Activated gamma-delta T cell treated with anti-CD3 and anti-CD28 coated beads, Interleukin-2, amount 50 U/mL, for 16 hours (primary cell): ENCODE results near the gene DUOX1.

Experiments
- DNase-seq: peaks from one replicate; pipeline ENCODE4 v3.0.0-alpha.2; 2020; ENCODE audit warnings: low read depth

Gene DUOX1

DNA sequence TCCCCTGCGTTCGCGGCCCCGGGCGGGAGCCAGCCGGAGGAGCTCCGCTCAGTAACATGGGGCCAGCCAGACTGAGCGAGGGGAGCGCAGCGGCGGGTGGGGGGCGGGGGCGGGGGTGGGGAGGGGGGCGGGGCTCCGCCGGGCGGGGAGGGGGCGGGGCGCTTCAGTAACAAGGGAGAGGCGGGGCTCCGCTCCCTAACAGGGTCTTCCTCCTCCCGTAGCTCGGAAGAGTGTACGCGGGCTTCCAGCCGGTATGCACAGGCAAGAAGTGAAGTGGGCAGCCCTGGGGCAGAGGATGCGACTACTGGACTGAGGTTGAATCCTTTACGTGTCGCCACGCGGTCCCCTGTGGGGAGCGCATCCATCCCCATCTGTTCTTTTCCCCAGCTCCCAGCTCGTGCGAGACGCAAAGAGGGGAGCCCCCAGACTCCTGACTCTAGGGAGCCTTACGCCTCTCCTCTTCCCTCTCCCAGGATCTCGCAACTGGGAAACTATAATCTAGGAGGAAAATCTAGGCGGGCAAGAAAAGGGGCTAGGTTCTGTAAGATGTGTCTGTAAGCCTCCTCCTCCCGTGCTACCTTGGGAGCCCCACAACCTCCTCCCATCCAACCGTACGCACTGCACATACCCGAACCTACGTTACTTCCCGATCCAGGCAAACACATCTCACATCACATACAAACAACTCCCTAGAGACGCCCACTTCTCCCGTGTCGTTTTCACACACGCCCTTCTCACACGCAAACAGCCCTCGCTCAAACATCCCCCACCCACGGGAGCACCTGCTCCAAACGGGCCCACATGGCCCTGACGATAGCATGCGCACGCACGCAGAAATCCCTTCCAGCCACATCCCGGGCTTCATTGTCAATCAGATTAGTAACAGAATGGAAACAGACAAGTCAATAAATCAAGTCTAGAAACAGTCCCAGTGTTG lies 58.4 kb downstream of the DUOX1 start, which contains the start of gene SHF:
SHF (minus strand) TSS at position 73 of the 937 bp plus-strand sequence; CDS start at position 58, 15 bp downstream.
- DNase-seq = peak; percentile 63

DNA sequence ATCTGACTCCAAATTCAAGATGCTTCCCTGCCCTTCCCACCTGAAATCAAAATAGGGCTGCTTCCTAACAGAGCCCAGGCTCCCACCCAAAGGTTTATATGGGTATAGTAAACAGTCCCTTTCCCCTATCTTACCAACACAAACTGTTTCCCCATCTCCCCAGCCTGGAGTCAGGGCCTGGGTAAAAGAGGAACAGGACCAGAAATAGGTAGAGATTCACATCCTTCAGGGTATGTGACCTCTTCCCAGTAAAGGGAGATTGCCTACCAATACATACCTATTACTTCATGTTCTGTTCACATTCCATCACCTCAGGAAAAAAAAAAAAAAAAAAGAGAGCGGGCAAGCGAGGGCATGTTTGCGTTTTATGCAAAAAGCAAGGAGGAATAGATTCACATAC lies 67.7 kb downstream of the DUOX1 start:
- no peak for DNase-seq

DNA sequence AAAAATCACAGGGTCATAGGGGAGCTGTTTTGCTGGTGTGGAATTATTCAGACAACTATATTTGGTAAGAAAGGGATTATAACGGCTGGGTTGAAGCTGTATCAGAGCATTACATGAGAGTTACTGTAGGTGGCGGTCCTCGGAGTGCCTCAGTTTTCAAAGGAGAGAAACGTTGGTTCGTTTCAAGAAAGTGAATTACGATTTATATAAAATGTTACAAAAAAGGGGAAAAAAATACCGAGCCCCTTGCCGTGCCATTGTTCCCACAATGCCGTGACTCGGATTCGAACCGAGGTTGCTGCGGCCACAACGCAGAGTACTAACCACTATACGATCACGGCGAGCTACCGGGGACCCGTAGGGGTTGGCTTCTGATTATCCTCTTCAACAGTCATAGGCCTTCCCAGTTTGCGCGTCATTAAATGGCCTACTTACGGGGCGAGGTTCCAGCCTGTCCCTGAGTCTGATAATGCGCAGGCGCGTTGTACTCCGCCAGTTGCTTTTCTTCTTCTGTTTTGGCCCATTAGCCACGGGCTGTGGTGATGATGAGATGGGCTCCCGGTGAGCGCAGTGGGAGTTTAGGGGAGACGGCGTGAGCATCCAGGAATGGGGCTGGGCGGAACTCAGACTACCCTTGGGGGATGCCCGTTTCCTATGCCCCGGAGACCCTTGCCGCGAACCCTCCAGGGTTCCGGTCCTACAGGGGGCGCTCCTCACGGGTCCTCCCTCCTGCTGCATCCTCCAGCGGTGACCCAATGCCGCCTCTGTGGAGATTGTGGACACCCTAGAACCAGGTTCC lies 68.7 kb downstream of the DUOX1 start:
- peak; percentile 91 for DNase-seq

DNA sequence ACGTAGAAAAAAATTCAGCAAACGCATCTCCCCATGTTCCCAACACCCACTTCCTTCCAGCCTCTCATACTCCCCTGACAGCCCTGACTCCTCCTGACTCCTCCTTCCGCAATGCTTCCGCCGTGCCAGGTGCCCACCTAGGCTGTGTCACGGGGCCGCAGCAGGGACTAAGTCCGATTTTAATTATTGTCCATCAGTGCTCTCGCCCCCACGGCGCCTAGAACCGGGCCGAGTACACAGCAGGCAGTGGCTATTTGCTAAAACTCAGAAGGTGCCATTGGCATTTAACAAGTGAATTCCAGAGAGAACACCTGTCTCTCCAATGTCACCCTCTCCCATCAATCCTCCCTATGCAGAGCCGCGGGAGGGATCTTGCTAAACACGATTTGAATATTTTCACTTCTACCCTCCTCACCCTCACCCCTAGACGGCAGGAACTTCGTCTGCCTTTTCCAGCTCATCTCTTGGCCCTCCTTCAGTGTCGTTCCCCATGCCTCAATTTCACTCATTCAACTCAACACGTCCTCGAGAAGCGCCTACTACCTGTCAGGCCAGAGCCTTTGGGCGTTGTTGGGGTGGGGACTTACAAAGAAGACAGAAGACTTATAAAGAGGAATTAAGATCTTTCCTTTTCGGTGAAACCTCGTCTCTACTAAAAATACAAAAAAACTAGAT lies 69.5 kb downstream of the DUOX1 start:
- DNase-seq = no peak

DNA sequence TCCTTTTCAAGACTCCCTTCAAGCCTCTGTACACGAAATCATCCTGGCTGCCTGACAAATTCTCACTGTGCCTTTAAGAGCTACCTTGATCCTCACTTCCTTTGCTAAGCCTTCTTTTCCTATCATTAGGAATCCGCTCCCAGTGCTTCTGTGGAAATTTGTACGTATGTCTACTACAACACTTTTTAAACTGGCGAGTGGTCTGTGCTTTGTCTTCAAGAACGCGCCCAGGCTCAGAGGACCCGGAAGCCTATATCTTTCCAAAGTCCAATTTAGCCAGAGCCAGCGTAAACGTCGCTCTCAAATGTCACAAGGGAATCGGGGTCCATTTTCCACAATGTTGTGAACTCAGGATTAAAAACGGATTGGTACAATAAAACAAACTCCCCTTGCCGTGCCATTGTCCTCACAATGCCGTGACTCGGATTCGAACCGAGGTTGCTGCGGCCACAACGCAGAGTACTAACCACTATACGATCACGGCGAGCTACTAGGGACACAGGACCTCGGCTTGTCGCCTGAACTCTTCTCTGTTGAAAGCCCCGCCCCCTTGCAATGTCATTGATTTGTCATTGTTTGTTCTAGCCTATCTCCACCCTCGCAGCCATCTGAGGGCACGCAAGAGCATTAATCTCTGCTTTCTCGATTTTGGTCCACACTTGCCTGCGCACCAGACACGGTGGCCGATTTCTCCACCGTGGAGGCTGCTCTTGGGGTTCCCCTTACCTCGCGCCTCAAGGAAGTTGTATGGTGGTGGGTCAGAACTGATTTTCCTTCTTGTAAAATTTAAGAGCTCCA lies 70.4 kb downstream of the DUOX1 start:
- peak; percentile 96 for DNase-seq

DNA sequence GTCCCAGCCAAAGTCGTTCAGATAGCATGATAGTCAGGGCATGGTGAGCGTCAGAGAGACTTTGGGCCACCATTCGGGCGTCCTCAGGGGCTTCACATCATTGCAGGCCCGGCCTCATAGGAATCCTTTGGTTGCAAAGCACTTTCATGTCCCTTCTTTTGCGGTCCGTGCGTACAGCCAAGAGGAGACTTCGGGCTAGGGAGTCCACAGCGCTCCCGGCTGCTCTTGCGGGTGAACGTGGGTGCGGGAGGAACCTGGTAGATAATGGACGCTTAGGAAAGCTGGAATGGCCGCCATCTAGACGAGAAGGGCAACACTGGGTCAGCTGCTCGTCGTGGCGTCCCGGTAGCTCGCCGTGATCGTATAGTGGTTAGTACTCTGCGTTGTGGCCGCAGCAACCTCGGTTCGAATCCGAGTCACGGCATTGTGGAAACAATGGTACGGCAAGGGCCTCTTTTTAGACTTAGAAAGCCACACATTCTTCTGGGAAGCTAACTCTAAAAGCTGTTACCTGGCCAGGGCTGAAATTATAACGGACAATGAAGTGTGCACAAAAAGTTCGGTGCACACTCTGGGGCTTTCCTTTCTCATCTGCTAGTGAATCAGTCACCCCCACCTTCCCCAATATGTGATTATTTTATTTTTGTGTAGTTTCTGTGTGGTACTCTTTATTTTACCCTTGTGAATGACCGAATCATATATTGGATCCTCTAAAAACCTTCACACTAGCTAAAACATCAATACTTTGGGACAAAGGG lies 71.2 kb downstream of the DUOX1 start:
- DNase-seq = peak; percentile 44

DNA sequence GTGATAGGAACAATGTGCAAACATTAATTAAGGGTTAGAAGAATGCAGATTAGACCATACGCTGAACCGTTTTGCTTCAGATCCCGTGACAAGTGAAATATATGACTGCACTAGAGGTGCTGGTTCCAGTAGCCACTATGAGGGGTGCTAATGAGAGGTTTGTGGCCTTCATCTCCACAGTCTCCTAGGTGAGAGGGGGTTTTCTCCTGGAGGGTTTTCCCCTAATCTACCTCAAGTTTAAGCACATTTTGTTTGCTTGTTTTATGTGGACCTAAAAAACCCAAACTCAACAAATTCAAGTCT lies 71.7 kb downstream of the DUOX1 start:
- no peak for DNase-seq

DNA sequence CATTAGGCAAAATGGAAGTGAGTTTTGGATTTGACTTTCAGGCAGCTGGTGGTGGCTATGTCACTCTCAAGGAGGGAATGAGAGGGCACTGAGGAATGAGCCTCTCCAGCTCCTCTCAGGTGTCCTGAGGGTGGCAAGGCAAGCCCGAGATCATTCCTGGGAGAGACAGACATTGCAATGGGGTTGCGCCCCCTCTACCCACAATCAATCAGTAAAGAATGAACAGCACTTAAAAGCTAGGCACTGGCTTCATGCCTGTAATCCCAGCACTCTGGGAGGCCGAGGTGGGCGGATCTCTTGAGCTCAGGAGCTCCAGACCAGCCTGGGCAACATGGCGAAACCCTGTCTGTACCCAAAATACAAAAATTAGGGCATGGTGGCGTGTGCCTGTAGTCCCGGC lies 72.1 kb downstream of the DUOX1 start:
- DNase-seq = no peak

DNA sequence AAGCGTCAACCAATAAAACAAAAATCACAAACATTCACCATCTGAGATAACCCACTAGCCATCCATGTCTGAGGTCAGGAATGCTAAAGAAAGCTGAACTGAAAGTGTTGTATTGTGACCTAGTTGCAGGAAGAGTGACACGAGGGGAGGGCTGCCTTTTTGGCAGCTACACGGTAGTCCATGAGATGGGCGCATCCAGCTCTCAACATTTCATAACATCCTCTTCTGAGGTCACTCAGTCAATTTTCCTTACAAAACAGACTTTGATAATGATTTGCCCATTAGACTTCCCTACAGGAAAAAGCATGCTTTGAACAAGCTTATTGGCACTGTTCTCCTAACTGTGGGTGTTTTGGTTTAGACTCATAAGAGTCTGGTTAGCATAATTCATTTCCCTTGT lies 73.4 kb downstream of the DUOX1 start:
- DNase-seq = no peak

DNA sequence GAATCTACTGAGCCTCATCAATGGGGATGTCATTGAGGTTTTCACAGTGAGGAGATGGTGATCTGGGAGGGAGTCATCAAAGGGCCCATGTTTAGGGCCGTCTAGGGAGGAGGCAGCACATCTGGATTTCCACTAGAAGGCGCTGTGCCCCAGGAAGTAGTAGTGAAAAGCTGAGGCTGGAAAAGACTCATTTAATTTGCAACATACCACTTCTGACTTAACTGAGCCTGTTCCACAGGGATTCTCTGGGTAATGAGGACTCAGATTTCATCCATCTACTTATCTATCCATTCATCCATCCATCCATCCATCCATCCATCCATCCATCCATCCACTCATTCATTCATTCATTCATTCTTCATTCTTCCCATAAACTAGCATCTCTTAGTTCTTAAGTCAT lies 75.4 kb downstream of the DUOX1 start:
- peak; percentile 33 for DNase-seq

DNA sequence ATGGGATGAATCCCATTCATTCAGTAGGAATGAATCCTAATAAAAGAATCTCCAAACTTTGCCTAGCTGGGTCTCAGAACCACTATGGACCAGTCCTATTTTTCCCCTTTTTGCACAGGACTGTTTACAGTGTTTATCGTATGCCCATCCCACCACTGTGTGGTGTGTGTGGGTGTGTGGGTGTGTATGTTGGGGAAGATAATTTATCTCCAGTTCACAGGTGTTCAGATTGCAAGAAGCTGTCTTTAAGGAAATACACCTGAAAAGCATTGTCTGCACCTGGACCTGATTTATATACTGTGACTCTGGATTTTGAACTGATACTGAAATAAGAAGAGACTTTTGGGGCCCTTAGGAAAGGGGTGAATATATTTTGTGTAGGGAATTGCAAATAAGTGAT lies 82.7 kb downstream of the DUOX1 start:
- DNase-seq = no peak
